ENCODE results near the gene CHST15.

The CHST15 gene

DNA sequence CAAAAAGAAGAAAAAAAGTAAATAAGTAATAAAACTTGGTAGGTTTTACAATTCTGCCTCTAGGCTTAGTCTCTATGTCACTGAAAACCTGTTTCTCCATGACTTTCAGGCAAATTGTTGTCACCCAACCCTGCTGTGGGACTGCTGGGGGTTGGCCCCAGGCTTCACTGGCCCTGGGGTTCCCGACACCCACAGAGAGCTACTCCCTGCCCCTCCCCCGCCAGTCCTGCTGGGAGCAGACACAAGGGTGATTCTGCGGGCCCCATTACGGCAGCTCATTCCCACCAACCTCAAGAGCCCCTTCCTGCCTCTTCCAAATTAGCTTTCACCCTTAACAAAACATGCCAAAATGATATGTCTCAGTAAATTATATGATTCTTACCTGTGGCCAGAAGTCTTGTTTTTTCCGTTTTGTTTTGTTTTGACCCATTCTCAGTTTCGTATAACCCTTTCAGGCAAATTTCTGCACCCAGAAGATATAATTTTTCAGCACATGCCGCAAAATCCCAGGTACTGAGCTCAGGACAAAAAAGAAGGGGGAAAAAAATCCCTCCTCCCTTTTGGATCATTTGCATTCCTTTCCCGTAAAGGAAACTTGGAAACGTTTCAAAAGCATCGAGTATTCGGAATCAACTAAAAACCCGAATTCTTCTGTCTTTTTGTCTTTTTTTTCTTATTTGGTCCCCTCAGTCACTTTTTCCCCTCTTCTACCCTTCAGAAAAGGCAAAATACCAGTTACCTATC lies 27.8 kb downstream of the CHST15 start:
- Histone ChIP-seq H3K4me1 (ENCODE audit: control insufficient read depth, insufficient read depth, low read length, unreplicated experiment) (peaks cover 4% of the 10 kb centered on the region), H3K27ac (ENCODE audit: low read depth, low read length) (no peak overlapping the region), H3K36me3 (ENCODE audit: insufficient read depth, low read length) (no peaks in the 10 kb centered on the region), H3K79me2 (ENCODE audit: control insufficient read depth, insufficient read depth, low read length, unreplicated experiment) (no peaks in the 10 kb centered on the region), H2AFZ (ENCODE audit: low read length, unreplicated experiment) (no peak overlapping the region), H3K27me3 (ENCODE audit: insufficient read depth, low read length) (no peaks in the 10 kb centered on the region), H3K4me3 (ENCODE audit: low read depth, low read length) (no peak overlapping the region)

DNA sequence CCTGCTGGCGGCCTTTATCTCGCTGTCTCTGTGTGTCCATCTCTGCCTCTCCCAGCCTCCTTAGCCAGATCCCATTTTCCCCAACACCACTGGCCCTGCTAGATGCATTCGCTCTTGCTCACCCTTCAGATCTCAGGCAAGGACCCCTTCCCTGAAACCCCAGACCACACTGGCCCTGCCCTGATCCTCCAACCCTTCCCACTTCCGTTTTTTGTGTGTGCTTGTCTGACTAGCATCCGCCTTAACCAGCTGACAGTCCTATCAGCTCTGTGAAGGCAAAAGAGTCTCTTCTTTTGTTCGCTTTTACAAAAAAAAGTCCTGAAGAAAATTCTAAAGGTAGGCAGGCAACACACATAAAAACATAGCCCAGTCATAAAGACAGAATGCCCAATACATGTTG lies 28.7 kb downstream of the CHST15 start:
- Histone ChIP-seq H3K4me1 (ENCODE audit: control insufficient read depth, insufficient read depth, low read length, unreplicated experiment) (peaks cover 4% of the 10 kb centered on the region), H3K27ac (ENCODE audit: low read depth, low read length) (no peak overlapping the region), H3K79me2 (ENCODE audit: control insufficient read depth, insufficient read depth, low read length, unreplicated experiment) (no peaks in the 10 kb centered on the region), H3K4me3 (ENCODE audit: low read depth, low read length) (no peak overlapping the region), H3K36me3 (ENCODE audit: insufficient read depth, low read length) (no peaks in the 10 kb centered on the region), H3K27me3 (ENCODE audit: insufficient read depth, low read length) (no peaks in the 10 kb centered on the region), H2AFZ (ENCODE audit: low read length, unreplicated experiment) (no peak overlapping the region)

DNA sequence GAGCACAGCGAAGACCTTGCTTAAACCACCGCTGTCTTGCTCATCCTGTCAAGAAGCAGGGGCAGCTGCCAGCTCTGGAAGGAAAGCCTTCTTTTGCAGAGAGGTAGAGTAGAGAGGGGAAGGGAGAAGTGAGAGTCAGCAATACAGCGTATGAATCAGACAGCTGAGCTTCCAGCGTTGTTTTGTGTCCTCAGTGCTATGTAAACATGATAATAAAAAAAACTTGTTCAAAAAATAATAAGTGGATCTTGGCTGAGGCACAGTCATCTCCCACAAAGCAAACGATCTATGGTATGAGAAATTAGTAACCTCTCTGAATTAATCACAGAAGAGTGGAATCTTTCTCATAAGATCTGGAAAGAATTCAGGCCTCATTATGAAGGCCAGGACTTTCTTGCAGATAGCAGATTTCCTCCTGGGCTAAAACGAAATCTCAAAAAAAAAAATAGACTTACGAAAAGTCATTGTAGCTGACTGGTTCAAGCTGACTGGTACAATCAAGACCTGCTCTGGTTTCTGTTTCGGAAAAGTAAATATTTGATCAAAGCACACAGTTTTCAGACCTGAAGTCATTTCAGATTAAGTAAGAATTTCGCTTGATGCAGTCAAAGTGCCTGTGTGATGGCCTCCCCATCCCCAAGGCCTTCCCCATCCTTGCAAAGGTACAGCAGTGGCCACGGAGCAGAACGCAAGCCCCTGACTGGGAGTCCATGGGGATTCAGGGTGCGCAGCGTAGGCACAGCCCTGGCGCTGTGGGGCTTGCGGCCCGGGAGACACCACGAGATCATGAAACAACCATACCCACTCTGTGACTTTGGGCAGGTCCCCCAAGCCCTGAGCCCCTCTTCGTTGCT lies 29.4 kb downstream of the CHST15 start:
- H3K79me2 ChIP-seq (ENCODE audit: control insufficient read depth, insufficient read depth, low read length, unreplicated experiment): no peaks in the 10 kb centered on the region
- H3K4me1 ChIP-seq (ENCODE audit: control insufficient read depth, insufficient read depth, low read length, unreplicated experiment): peaks cover 4% of the 10 kb centered on the region
- H3K4me3 ChIP-seq (ENCODE audit: low read depth, low read length): peak overlapping the region; percentile 48
- H3K27me3 ChIP-seq (ENCODE audit: insufficient read depth, low read length): no peaks in the 10 kb centered on the region
- H3K36me3 ChIP-seq (ENCODE audit: insufficient read depth, low read length): no peaks in the 10 kb centered on the region
- peak overlapping the region; percentile 33 for H3K27ac ChIP-seq (ENCODE audit: low read depth, low read length)
- H2AFZ ChIP-seq (ENCODE audit: low read length, unreplicated experiment): peak overlapping the region; percentile 17

DNA sequence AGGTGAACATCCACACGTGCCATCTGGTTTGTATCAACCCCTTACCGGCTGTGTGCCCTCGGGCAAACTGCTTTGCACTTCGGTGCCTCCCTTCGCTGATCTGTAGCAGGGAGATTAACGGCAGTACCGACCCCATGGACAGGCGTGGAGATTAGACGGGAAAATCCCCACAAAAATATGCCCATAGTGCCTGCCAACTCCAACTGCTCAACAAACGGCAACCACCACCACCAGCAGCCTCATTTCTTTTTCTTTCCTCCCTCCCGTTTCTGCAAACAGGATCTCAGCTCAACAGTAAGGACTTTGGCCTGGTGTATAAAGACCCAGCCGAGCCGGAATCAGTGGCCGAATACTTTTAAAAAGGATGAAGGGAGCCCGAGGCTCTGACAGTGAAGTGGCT lies 31.0 kb downstream of the CHST15 start:
- no peaks in the 10 kb centered on the region for H3K36me3 ChIP-seq (ENCODE audit: insufficient read depth, low read length)

DNA sequence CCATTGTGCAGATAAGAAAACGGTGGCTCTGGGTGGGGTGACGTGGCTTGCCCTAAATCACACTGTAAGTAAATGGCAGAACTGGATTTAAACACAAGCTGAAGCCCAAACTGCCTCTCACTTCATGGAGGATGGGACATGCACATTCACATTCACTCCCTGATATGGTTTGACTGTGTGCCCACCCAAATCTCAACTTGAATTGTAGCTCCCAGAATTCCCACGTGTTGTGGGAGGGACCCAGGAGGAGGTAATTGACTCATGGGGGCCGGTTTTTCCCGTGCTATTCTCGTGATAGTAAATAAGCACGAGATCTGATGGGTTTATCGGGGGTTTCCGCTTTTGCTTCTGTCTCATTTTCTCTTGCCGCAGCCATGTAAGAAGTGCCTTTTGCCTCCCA lies 32.4 kb downstream of the CHST15 start:
- Histone ChIP-seq H3K4me1 (ENCODE audit: control insufficient read depth, insufficient read depth, low read length, unreplicated experiment) (peaks cover 4% of the 10 kb centered on the region), H3K27ac (ENCODE audit: low read depth, low read length) (no peak overlapping the region), H2AFZ (ENCODE audit: low read length, unreplicated experiment) (no peak overlapping the region), H3K4me3 (ENCODE audit: low read depth, low read length) (no peak overlapping the region), H3K27me3 (ENCODE audit: insufficient read depth, low read length) (no peaks in the 10 kb centered on the region), H3K36me3 (ENCODE audit: insufficient read depth, low read length) (no peaks in the 10 kb centered on the region), H3K79me2 (ENCODE audit: control insufficient read depth, insufficient read depth, low read length, unreplicated experiment) (no peaks in the 10 kb centered on the region)

More for the DNA sequence above, 31.0 kb downstream of the CHST15 start:
- H3K27me3 ChIP-seq (ENCODE audit: insufficient read depth, low read length): no peaks in the 10 kb centered on the region
- H3K4me3 ChIP-seq (ENCODE audit: low read depth, low read length): no peak overlapping the region
- no peak overlapping the region for H3K27ac ChIP-seq (ENCODE audit: low read depth, low read length)
- H3K79me2 ChIP-seq (ENCODE audit: control insufficient read depth, insufficient read depth, low read length, unreplicated experiment): no peaks in the 10 kb centered on the region
- peaks cover 4% of the 10 kb centered on the region for H3K4me1 ChIP-seq (ENCODE audit: control insufficient read depth, insufficient read depth, low read length, unreplicated experiment)
- no peak overlapping the region for H2AFZ ChIP-seq (ENCODE audit: low read length, unreplicated experiment)

DNA sequence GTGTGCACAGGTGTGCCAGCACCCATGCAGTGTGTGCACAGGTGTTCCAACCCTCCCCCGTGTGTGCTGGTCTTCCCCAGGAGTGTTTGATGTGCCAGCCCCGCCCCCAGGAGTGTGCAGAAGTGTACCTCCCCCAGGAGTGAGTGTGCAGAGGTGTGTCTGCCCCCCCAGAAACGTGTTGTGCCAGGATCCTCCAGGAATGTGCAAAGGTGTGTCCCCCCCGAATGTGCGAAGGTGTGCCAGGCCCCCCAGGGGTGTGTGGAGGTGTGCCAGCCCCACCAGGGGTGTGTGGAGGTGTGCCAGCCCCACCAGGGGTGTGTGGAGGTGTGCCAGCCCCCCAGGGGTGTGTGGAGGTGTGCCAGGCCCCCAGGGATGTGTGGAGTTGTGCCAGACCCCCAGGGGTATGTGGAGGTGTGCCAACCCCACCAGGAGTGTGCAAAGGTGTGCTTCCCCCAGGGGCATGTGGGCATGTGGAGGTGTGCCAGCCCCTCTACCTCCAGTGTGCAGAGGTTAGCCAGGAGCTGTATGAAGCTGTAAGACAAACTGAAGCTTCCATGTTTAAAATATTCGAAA lies 33.2 kb downstream of the CHST15 start:
- no peak overlapping the region for H2AFZ ChIP-seq (ENCODE audit: low read length, unreplicated experiment)
- H3K27ac ChIP-seq (ENCODE audit: low read depth, low read length): no peak overlapping the region
- H3K36me3 ChIP-seq (ENCODE audit: insufficient read depth, low read length): no peaks in the 10 kb centered on the region
- H3K4me3 ChIP-seq (ENCODE audit: low read depth, low read length): no peak overlapping the region
- peaks cover 4% of the 10 kb centered on the region for H3K4me1 ChIP-seq (ENCODE audit: control insufficient read depth, insufficient read depth, low read length, unreplicated experiment)
- no peaks in the 10 kb centered on the region for H3K27me3 ChIP-seq (ENCODE audit: insufficient read depth, low read length)
- no peaks in the 10 kb centered on the region for H3K79me2 ChIP-seq (ENCODE audit: control insufficient read depth, insufficient read depth, low read length, unreplicated experiment)

DNA sequence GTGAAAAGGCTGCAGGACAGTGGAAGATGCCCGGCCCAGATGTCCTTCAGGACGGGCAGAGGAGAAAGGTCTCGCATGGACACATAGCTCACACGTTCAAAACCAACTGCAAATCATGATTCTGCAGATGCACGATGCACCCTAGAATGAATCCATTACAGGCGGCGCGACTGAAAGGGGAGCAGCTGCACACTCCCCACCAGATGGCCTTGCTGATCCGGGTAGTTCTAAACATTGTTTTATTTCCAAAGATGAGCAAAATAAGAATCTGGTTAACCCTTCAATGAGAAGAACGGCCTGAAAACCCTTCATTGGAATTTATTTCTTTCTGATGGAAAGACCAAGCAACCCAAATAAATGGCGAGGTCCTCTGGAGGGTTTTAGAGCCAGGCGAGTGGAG lies 33.8 kb downstream of the CHST15 start:
- no peaks in the 10 kb centered on the region for H3K79me2 ChIP-seq (ENCODE audit: control insufficient read depth, insufficient read depth, low read length, unreplicated experiment)
- no peak overlapping the region for H3K27ac ChIP-seq (ENCODE audit: low read depth, low read length)
- H3K27me3 ChIP-seq (ENCODE audit: insufficient read depth, low read length): no peaks in the 10 kb centered on the region
- no peak overlapping the region for H3K4me3 ChIP-seq (ENCODE audit: low read depth, low read length)
- H3K36me3 ChIP-seq (ENCODE audit: insufficient read depth, low read length): no peaks in the 10 kb centered on the region
- H2AFZ ChIP-seq (ENCODE audit: low read length, unreplicated experiment): no peak overlapping the region
- peaks cover 4% of the 10 kb centered on the region for H3K4me1 ChIP-seq (ENCODE audit: control insufficient read depth, insufficient read depth, low read length, unreplicated experiment)

DNA sequence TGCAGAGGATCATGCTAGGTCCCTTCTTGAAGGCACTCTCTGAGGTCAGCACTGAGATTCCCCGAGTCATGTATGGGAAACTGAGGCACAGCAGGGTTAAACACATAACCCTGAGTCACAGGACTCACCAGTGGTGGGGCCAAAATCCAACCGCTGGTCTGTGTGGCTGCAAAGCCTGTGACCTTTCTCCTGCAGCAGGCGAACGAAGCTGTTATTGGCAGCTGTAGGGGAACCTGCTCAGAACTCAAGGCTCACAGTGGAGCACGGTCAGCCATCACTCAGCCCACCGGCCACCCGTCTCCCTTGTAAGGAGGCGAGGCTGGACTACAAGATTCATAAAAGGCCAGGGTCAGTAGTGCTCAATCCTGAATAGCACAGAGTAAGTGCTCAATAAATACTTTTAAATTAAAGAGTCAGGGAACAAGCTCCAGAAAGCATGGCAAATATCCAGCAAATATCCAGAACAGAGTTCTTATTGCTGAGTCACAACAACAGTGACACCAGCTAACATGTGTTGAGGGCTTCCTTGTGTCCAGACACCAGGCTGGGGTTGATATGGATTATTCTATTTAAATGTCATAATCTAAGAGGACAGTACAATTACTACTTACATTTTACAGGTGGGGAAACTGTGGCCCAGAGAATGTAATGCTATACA lies 34.9 kb downstream of the CHST15 start:
- H3K27me3 ChIP-seq (ENCODE audit: insufficient read depth, low read length): no peaks in the 10 kb centered on the region
- H3K36me3 ChIP-seq (ENCODE audit: insufficient read depth, low read length): no peaks in the 10 kb centered on the region
- peaks cover 2% of the 10 kb centered on the region for H3K4me1 ChIP-seq (ENCODE audit: control insufficient read depth, insufficient read depth, low read length, unreplicated experiment)
- no peaks in the 10 kb centered on the region for H3K79me2 ChIP-seq (ENCODE audit: control insufficient read depth, insufficient read depth, low read length, unreplicated experiment)
- H3K27ac ChIP-seq (ENCODE audit: low read depth, low read length): no peak overlapping the region
- no peak overlapping the region for H2AFZ ChIP-seq (ENCODE audit: low read length, unreplicated experiment)
- no peak overlapping the region for H3K4me3 ChIP-seq (ENCODE audit: low read depth, low read length)

DNA sequence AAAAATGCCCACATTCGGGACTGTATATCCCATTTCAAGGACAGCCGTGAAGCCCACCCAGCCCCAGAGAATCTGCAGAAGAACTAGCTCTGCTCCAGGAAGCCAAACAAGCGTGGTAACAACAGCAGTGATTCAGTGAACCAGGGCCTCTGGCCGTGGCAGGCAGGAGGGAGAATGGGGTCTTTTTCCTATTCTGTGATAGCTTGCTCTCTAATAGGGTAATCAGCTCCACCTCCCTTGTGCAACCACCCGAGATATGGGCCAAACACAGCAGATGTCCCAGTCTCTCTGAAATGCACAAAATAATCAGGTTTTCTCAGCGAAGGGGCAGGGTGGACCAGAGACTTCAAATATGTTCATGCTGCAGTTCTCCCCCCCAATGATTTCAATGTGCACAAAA lies 35.8 kb downstream of the CHST15 start:
- peaks cover 2% of the 10 kb centered on the region for H3K4me1 ChIP-seq (ENCODE audit: control insufficient read depth, insufficient read depth, low read length, unreplicated experiment)
- H3K27me3 ChIP-seq (ENCODE audit: insufficient read depth, low read length): no peaks in the 10 kb centered on the region
- H3K36me3 ChIP-seq (ENCODE audit: insufficient read depth, low read length): no peaks in the 10 kb centered on the region
- H3K27ac ChIP-seq (ENCODE audit: low read depth, low read length): no peak overlapping the region
- H3K4me3 ChIP-seq (ENCODE audit: low read depth, low read length): no peak overlapping the region
- H2AFZ ChIP-seq (ENCODE audit: low read length, unreplicated experiment): no peak overlapping the region
- H3K79me2 ChIP-seq (ENCODE audit: control insufficient read depth, insufficient read depth, low read length, unreplicated experiment): no peaks in the 10 kb centered on the region

DNA sequence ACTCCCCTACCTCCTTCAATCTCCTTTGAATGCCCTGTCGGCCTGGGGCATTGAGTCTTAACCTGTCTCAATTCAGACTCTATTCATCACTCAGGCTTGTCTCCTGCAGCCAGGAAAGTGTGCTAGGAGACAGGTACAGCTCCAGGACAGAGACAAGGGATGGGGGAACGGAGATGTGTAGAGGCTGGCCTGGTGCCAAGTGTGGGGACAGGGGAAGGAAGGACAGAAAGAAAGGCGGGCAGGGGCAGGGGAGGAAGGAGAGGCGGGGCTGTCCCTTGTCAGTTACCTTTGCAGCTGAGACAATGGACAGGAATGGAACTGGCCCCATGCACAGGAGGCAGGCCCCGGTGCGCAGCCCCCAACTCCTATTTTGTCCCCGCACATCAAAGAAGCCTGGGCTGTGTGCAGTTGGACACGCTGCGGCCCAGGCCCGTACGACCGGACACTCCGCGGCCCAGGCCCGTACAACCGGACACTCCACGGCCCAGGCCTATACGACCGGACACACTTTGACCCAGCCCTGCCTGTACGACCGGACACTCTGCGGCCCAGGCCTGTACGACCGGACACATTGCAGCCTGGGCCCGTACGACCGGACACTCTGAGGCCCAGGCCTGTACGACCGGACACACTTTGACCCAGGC lies 36.9 kb downstream of the CHST15 start:
- Histone ChIP-seq H3K27me3 (ENCODE audit: insufficient read depth, low read length) (no peaks in the 10 kb centered on the region), H3K4me3 (ENCODE audit: low read depth, low read length) (no peak overlapping the region), H3K79me2 (ENCODE audit: control insufficient read depth, insufficient read depth, low read length, unreplicated experiment) (no peaks in the 10 kb centered on the region), H3K27ac (ENCODE audit: low read depth, low read length) (no peak overlapping the region), H2AFZ (ENCODE audit: low read length, unreplicated experiment) (no peak overlapping the region), H3K4me1 (ENCODE audit: control insufficient read depth, insufficient read depth, low read length, unreplicated experiment) (peaks cover 2% of the 10 kb centered on the region), H3K36me3 (ENCODE audit: insufficient read depth, low read length) (no peaks in the 10 kb centered on the region)
